HG03439 (cell line): Measurements from ENCODE around the gene VAMP8.
"Not testable (repeated sequence)": the region's sequence is repeated elsewhere in the genome, so short reads cannot be mapped to it uniquely, and the experiment has no call there.

ENCODE experiments used
- ATAC-seq: cut with Tn5 transposase; IDR thresholded peaks from one replicate; pipeline ENCODE4 v1.9.1; 2021; ENCODE audit warnings: mild to moderate bottlenecking, moderate library complexity; ENCODE audit not compliant: unreplicated experiment

The VAMP8 gene

GRCh38 chr2:85615413-85615728 is 38.0 kb downstream of the VAMP8 start:
- ATAC-seq = no peak

GRCh38 chr2:85617723-85618122 is 40.3 kb downstream of the VAMP8 start:
- ATAC-seq = not testable (repeated sequence)

- no peak for ATAC-seq
Measured at GRCh38 chr2:85619617-85620016, 42.2 kb downstream of the VAMP8 start.

DNA sequence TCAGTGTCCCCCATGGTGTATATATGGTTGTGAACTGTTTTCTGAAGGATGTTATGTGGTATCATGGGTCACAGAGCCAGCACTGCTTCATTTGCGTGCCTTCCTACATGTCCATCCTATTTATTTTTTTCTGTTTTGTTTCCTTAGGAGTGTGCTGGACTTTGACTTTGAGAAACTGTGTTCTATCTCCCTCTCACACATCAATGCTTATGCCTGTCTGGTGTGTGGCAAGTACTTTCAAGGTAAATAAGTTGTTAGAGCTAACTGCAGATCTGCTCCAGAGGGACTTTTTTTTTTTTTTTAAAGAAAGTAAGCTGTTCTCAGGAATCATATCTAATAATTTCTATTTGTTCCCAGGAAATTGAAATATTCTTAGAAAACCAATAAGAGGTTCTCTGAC is 44.0 kb downstream of the VAMP8 start:
- ATAC-seq = no peak

DNA sequence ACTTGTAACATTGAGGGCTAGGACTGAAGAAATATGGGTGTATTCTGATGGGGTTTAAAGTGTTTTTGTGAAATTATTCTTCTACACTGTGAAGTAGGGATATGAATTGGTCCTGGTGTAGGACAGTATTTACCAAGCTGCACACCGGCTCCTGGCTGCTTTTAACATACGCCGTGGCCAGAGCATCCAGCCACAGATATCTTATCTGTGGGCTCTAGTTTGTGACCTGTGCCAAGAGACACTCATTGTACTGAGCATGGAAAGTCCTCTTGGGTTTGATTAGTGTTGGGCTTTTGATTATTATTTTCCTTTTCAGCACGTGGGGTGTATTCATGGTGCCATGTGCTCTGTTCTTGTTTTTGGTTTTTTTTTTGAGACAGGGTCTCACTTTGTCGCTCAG is 46.6 kb downstream of the VAMP8 start:
- no peak for ATAC-seq

DNA sequence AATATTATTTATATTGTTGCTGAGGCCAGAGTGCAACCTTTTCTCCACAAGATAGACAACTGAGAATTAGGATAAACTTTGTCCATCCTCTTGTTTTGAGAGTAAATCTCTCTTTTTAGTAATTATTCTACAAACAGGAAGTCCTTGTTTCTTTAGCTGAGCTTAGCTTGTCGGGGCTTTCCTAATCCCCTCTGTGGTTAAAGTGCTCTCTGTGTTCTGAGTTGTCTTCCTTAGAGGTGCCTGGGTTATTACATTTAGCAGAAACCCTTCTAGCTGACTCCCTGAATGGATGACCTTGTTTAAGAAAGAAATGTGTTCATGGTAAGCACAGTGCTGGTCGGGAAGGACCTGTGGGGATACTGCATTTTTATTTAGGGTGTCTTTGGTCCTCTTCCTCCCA is 51.3 kb downstream of the VAMP8 start:
- ATAC-seq = no peak

- ATAC-seq = no peak
Measured at GRCh38 chr2:85631316-85631715, 53.9 kb downstream of the VAMP8 start.
